Measurements from ENCODE around the gene FBXO7. TPM values are rescaled to one million over a fixed set of nuclear protein-coding genes. Genes with fewer than 3 reads are reported as not detected.
"Not testable (repeated sequence)": the region's sequence is repeated elsewhere in the genome, so short reads cannot be mapped to it uniquely, and the experiment has no call there.

Gene FBXO7
- total and polyA plus RNA-seq, 9 donors = 53.2 to 65.9 (median 60.8) TPM

DNA sequence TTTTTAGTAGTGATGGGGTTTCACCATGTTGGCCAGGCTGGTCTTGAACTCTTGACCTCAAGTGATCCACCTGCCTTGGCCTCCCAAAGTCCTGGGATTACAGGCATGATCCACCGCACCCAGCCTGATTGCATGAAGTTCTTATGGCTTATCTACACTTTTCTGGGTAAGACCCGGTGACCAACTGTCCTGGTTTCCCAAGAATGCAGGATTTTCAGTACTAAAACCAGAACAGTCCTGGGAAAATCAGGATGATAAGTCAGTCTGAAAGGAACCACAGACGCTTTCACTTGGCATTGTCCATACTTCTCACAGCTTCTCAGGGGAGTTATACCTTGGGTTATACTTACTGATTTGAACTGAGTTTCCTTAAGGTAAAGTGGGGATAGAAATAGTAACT, 8.9 kb upstream of the FBXO7 start:
- no peaks in the 10 kb centered on the region for H3K36me3 ChIP-seq (ENCODE audit: control insufficient read depth, insufficient read depth, low read length)
- DNase-seq = no peak
- peaks cover 14% of the 10 kb centered on the region for H3K27me3 ChIP-seq (ENCODE audit: control insufficient read depth, insufficient read depth, low read length)
- no peaks in the 10 kb centered on the region for H3K9me3 ChIP-seq (replicated peaks; ENCODE audit: control insufficient read depth, low read depth, low read length)
- H3K4me3 ChIP-seq (ENCODE audit: low read length) = no peak overlapping the region
- WGBS (ENCODE audit: insufficient coverage) = 89% methylated on average over 2 of the region's 3 CpGs
- no peaks in the 10 kb centered on the region for H3K4me1 ChIP-seq (ENCODE audit: control insufficient read depth, insufficient read depth, low read length)
- H3K27ac ChIP-seq (ENCODE audit: low read length) = no peak overlapping the region

DNA sequence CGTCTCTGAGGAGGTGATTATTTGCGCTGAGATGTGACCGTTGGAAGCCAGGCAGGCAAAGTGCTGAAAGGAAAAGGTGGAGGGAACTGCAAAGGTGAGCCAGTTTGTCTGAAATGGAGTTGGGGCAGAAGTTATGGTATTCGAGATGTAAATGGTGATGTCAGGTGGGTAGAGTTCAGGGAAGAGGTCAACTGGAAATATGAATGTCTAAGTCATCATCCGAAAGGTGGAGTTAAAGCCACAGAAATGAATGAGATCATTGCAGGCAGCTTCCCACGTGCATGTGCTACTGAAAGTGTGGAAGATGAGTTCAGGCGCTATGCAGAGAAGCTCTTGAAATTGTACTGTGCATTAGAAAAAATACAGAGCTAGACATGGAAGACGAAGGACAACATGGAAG, 8.1 kb upstream of the FBXO7 start:
- Histone ChIP-seq H3K27me3 (ENCODE audit: control insufficient read depth, insufficient read depth, low read length) (peaks cover 14% of the 10 kb centered on the region), H3K36me3 (ENCODE audit: control insufficient read depth, insufficient read depth, low read length) (no peaks in the 10 kb centered on the region), H3K9me3 (replicated peaks; ENCODE audit: control insufficient read depth, low read depth, low read length) (no peaks in the 10 kb centered on the region), H3K4me1 (ENCODE audit: control insufficient read depth, insufficient read depth, low read length) (no peaks in the 10 kb centered on the region), H3K27ac (ENCODE audit: low read length) (no peak overlapping the region), H3K4me3 (ENCODE audit: low read length) (no peak overlapping the region)
- DNase-seq = no peak
- 79% methylated on average over 7 of the region's 8 CpGs for WGBS (ENCODE audit: insufficient coverage)

DNA sequence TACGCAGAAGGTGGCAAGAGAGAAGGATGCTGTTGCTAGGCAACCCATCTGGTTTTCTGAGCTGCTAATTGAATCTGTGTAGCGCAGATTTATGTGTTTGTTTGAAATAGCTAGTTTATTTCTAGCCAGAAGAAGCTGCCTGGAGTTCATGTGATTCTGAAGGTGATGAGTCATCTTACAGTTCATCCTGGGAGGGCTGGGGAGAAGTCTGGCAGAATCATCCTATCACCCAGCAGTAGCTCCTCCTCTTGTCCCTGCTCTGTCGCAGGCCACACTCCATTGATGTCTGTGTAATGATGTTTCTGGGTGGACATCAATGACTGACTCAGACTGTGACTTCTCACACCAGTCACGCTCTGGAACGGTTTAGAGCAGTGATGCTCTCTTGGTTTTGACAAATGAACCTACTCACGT, 4.8 kb upstream of the FBXO7 start:
- 0% methylated on average over 1 of the region's 6 CpGs for WGBS (ENCODE audit: insufficient coverage)
- no peaks in the 10 kb centered on the region for H3K36me3 ChIP-seq (ENCODE audit: control insufficient read depth, insufficient read depth, low read length)
- H3K4me3 ChIP-seq (ENCODE audit: low read length) = no peak overlapping the region
- no peaks in the 10 kb centered on the region for H3K9me3 ChIP-seq (replicated peaks; ENCODE audit: control insufficient read depth, low read depth, low read length)
- H3K27ac ChIP-seq (ENCODE audit: low read length) = no peak overlapping the region
- peaks cover 7% of the 10 kb centered on the region for H3K4me1 ChIP-seq (ENCODE audit: control insufficient read depth, insufficient read depth, low read length)
- no peak for DNase-seq
- peaks cover 9% of the 10 kb centered on the region for H3K27me3 ChIP-seq (ENCODE audit: control insufficient read depth, insufficient read depth, low read length)

GRCh38 chr22:32473388-32473952, 1.1 kb upstream of the FBXO7 start:
- Histone ChIP-seq H3K27ac (ENCODE audit: low read length) (no peak overlapping the region), H3K27me3 (ENCODE audit: control insufficient read depth, insufficient read depth, low read length) (peaks cover 2% of the 10 kb centered on the region), H3K4me1 (ENCODE audit: control insufficient read depth, insufficient read depth, low read length) (peaks cover 7% of the 10 kb centered on the region), H3K36me3 (ENCODE audit: control insufficient read depth, insufficient read depth, low read length) (no peaks in the 10 kb centered on the region), H3K4me3 (ENCODE audit: low read length) (no peak overlapping the region), H3K9me3 (replicated peaks; ENCODE audit: control insufficient read depth, low read depth, low read length) (no peaks in the 10 kb centered on the region)
- WGBS (ENCODE audit: insufficient coverage) = no CpG with 5 or more reads among the region's 6 CpGs
- DNase-seq = peak; percentile 71

DNA sequence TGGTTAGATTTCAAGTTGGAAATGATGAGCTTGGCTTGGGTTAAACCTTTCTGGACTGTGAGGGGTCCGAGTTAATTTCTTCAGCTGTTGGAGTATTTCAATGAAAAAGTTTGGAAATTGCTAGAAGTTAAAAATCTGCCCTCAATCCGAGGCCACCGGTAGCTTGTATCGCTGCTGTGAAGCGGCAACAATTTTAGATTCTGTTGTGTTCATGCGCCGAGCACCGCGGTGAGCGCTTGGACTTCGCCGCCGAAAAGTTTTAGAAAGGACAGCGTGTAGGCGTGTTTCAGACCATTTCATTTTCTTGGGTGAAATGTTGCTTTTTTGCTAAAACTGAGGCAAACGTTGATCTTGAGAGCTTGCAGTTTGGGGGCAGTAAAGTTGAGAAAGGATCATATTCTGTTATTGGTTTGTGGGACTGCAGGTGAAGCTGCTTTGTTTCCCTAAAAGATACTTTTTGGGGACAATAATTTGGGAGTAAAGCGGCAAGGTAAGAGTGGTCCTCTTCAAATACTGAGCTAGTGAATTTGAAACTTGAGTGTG, 928 bp downstream of the FBXO7 start:
- no peak for DNase-seq
- H3K9me3 ChIP-seq (replicated peaks; ENCODE audit: control insufficient read depth, low read depth, low read length) = no peaks in the 10 kb centered on the region

GRCh38 chr22:32476281-32477195, 1.9 kb downstream of the FBXO7 start:
- Histone ChIP-seq H3K4me3 (ENCODE audit: low read length) (peak overlapping the region; percentile 52), H3K9me3 (replicated peaks; ENCODE audit: control insufficient read depth, low read depth, low read length) (no peaks in the 10 kb centered on the region), H3K36me3 (ENCODE audit: control insufficient read depth, insufficient read depth, low read length) (peaks cover 9% of the 10 kb centered on the region), H3K27me3 (ENCODE audit: control insufficient read depth, insufficient read depth, low read length) (no peaks in the 10 kb centered on the region), H3K27ac (ENCODE audit: low read length) (peak overlapping the region; percentile 89), H3K4me1 (ENCODE audit: control insufficient read depth, insufficient read depth, low read length) (peaks cover 7% of the 10 kb centered on the region)
- no CpG with 5 or more reads among the region's 8 CpGs for WGBS (ENCODE audit: insufficient coverage)
- no peak for DNase-seq

More for the DNA sequence above, 928 bp downstream of the FBXO7 start:
- no peaks in the 10 kb centered on the region for H3K27me3 ChIP-seq (ENCODE audit: control insufficient read depth, insufficient read depth, low read length)
- H3K27ac ChIP-seq (ENCODE audit: low read length) = peak overlapping the region; percentile 89
- H3K36me3 ChIP-seq (ENCODE audit: control insufficient read depth, insufficient read depth, low read length) = peaks cover 8% of the 10 kb centered on the region
- 0% methylated on average over 16 of the region's 17 CpGs for WGBS (ENCODE audit: insufficient coverage)
- peak overlapping the region; percentile 52 for H3K4me3 ChIP-seq (ENCODE audit: low read length)
- peaks cover 7% of the 10 kb centered on the region for H3K4me1 ChIP-seq (ENCODE audit: control insufficient read depth, insufficient read depth, low read length)

- no peak for DNase-seq
- Histone ChIP-seq H3K9me3 (replicated peaks; ENCODE audit: control insufficient read depth, low read depth, low read length) (no peaks in the 10 kb centered on the region), H3K27me3 (ENCODE audit: control insufficient read depth, insufficient read depth, low read length) (no peaks in the 10 kb centered on the region), H3K36me3 (ENCODE audit: control insufficient read depth, insufficient read depth, low read length) (peaks cover 9% of the 10 kb centered on the region), H3K4me1 (ENCODE audit: control insufficient read depth, insufficient read depth, low read length) (peaks cover 7% of the 10 kb centered on the region), H3K27ac (ENCODE audit: low read length) (no peak overlapping the region), H3K4me3 (ENCODE audit: low read length) (no peak overlapping the region)
- 85% methylated on average over 3 of the region's 5 CpGs for WGBS (ENCODE audit: insufficient coverage)
Measured at GRCh38 chr22:32477596-32477995, 3.0 kb downstream of the FBXO7 start.

- DNase-seq; H3K27me3 ChIP-seq (ENCODE audit: control insufficient read depth, insufficient read depth, low read length); H3K9me3 ChIP-seq (replicated peaks; ENCODE audit: control insufficient read depth, low read depth, low read length); H3K27ac ChIP-seq (ENCODE audit: low read length); H3K4me3 ChIP-seq (ENCODE audit: low read length); H3K4me1 ChIP-seq (ENCODE audit: control insufficient read depth, insufficient read depth, low read length): not testable (repeated sequence)
- 72% methylated on average over 2 of the region's 2 CpGs for WGBS (ENCODE audit: insufficient coverage)
- H3K36me3 ChIP-seq (ENCODE audit: control insufficient read depth, insufficient read depth, low read length) = peaks cover 15% of the 10 kb centered on the region
Measured at GRCh38 chr22:32478552-32478951, 3.9 kb downstream of the FBXO7 start.

DNA sequence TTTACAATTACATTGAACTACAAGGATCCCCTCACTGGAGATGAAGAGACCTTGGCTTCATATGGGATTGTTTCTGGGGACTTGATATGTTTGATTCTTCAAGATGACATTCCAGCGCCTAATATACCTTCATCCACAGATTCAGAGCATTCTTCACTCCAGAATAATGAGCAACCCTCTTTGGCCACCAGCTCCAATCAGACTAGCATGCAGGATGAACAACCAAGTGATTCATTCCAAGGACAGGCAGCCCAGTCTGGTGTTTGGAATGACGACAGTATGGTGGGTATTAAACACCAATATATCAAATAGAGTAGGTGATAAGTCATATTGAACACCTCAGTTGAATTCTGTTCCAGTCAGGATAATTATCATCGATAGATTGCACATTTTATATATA, 4.4 kb downstream of the FBXO7 start:
- H3K4me3 ChIP-seq (ENCODE audit: low read length) = no peak overlapping the region
- H3K9me3 ChIP-seq (replicated peaks; ENCODE audit: control insufficient read depth, low read depth, low read length) = no peaks in the 10 kb centered on the region
- peaks cover 17% of the 10 kb centered on the region for H3K36me3 ChIP-seq (ENCODE audit: control insufficient read depth, insufficient read depth, low read length)
- no CpG with 5 or more reads among the region's 3 CpGs for WGBS (ENCODE audit: insufficient coverage)
- H3K27ac ChIP-seq (ENCODE audit: low read length) = no peak overlapping the region
- no peak for DNase-seq
- H3K27me3 ChIP-seq (ENCODE audit: control insufficient read depth, insufficient read depth, low read length) = no peaks in the 10 kb centered on the region
- peaks cover under 1% of the 10 kb centered on the region for H3K4me1 ChIP-seq (ENCODE audit: control insufficient read depth, insufficient read depth, low read length)

DNA sequence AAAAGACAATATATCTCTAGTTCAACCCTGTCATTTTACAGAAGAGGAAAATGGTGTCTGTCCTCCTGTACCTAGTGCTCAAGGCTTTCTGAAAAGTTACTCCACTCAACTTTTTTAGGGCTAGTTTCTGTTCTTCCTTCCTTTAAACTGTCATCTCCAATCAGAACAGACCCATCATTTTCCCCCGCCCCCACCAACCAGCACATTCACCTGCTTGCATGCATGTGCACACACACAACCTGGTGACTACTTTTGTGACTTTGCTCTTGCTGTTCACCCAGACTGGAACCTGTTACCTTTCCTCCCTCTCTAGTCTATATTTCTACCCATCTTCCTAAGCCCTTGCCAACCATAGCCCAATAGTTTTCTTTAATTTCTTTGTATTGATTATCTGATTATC, 5.6 kb downstream of the FBXO7 start:
- no peak overlapping the region for H3K27ac ChIP-seq (ENCODE audit: low read length)
- H3K27me3 ChIP-seq (ENCODE audit: control insufficient read depth, insufficient read depth, low read length) = no peaks in the 10 kb centered on the region
- no peaks in the 10 kb centered on the region for H3K4me1 ChIP-seq (ENCODE audit: control insufficient read depth, insufficient read depth, low read length)
- H3K9me3 ChIP-seq (replicated peaks; ENCODE audit: control insufficient read depth, low read depth, low read length) = no peaks in the 10 kb centered on the region
- peaks cover 25% of the 10 kb centered on the region for H3K36me3 ChIP-seq (ENCODE audit: control insufficient read depth, insufficient read depth, low read length)
- WGBS (ENCODE audit: insufficient coverage) = 100% methylated on average over 1 of the region's 1 CpG
- no peak for DNase-seq
- H3K4me3 ChIP-seq (ENCODE audit: low read length) = no peak overlapping the region
